Measurements from ENCODE around the gene SPESP1.
"Not testable (repeated sequence)": the region's sequence is repeated elsewhere in the genome, so short reads cannot be mapped to it uniquely, and the experiment has no call there.

Gene SPESP1

GRCh38 chr15:68958597-68958996 lies 28.3 kb downstream of the SPESP1 start:
- no peak for TF ChIP-seq CTCF (IDR thresholded peaks at IDR 0.05; ENCODE audit: insufficient read depth, low read depth, low read length, missing control alignments)
- H3K4me3 ChIP-seq (ENCODE audit: low read length) = no peak overlapping the region
- no peak for DNase-seq (ENCODE audit: low read depth)

DNA sequence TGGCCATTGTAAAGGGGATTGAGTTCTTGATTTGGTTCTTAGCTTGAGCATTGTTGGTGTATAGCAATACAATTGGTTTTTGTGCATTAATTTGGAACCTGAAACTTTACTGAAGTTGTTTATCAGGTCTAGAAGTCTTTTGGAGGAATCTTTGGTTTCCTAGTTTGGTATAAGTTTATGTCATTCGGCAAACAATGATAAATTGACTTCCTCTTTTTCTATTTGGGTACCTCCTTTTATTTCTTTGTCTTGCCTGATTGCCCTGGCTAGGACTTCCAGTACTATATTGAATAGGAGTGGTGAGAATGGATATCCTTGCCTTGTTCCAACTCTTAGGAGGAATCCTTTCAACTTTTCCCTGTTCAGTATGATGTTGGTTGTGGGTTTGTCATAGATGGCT lies 32.1 kb downstream of the SPESP1 start:
- DNase-seq (ENCODE audit: low read depth) = no peak
- TF ChIP-seq CTCF (IDR thresholded peaks at IDR 0.05; ENCODE audit: insufficient read depth, low read depth, low read length, missing control alignments) = no peak
- H3K4me3 ChIP-seq (ENCODE audit: low read length) = no peak overlapping the region

DNA sequence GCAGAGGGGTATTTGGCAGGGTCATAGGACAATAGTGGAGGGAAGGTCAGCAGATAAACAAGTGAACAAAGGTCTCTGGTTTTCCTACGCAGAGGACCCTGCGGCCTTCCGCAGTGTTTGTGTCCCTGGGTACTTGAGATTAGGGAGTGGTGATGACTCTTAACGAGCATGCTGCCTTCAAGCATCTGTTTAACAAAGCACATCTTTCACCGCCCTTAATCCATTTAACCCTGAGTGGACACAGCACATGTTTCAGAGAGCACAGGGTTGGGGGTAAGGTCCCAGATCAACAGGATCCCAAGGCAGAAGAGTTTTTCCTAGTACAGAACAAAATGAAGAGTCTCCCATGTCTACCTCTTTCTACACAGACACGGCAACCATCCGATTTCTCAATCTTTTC lies 33.4 kb downstream of the SPESP1 start:
- H3K4me3 ChIP-seq (ENCODE audit: low read length); DNase-seq (ENCODE audit: low read depth): not testable (repeated sequence)

DNA sequence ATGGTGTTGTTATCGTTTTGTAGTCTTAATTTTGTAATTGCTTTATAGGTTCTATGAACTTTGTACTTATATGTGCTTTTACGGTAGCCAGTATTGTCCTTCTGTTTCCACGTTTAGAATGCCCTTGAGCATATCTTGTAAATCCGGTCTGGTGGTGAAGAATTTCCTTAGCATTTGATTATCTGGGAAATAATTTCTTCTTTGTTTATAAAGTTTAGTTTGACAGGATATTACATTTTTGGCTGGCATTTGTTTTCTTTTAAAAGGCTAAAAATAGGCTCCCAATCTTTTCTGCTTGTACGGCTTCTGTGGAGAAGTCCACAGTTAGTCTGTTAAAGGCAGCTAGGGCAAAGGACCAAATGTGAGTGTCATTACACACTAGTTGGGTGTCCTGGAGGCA lies 36.7 kb downstream of the SPESP1 start:
- TF ChIP-seq CTCF (IDR thresholded peaks at IDR 0.05; ENCODE audit: insufficient read depth, low read depth, low read length, missing control alignments) = no peak
- no peak overlapping the region for H3K4me3 ChIP-seq (ENCODE audit: low read length)
- no peak for DNase-seq (ENCODE audit: low read depth)

- TF ChIP-seq CTCF (IDR thresholded peaks at IDR 0.05; ENCODE audit: insufficient read depth, low read depth, low read length, missing control alignments) = no peak
- no peak for DNase-seq (ENCODE audit: low read depth)
- H3K4me3 ChIP-seq (ENCODE audit: low read length) = no peak overlapping the region
Measured at GRCh38 chr15:68967948-68968347, 37.6 kb downstream of the SPESP1 start.

- no peak overlapping the region for H3K4me3 ChIP-seq (ENCODE audit: low read length)
- DNase-seq (ENCODE audit: low read depth) = no peak
- TF ChIP-seq CTCF (IDR thresholded peaks at IDR 0.05; ENCODE audit: insufficient read depth, low read depth, low read length, missing control alignments) = no peak
Measured at GRCh38 chr15:68969298-68969697, 39.0 kb downstream of the SPESP1 start.

DNA sequence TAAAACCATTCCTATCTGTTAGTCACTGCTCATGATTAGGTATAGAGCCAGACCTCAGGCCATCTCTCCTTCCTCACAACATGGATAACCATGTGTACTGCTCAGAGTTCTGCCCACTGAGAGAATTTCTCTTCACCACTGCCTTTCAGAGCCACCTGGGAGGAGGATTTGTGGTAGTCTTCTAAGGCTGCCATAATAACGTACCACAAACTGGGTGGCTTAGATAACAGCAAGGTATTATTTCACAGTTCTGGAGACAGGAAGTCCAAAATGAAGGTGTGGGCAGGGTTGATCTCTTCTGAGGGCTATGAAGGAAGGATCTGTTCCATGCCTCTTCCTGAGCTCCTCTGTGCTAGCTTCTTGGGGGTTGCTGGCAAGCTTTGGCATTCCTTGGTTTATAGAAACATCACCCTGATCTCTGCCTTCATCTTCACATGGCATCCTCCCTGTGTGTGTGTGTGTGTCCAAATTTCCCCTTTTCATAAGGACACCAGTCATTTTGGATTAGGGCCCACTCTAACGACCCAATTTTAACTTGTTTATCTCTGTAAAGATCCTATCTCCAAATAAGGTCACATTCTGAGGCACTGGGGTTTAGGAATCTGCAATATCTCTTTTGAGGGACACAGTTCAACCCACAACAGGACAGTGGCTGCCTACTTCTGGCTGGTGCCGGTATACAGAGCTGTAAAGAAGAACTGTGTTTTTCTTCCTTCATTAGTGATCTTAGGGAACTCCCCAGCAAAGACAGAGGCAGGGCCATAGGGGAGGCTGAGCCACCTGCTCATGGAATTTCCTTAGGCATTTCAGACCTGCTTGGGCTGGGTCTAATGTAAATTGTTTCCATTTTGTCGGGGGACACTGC lies 42.1 kb downstream of the SPESP1 start:
- TF ChIP-seq CTCF (IDR thresholded peaks at IDR 0.05; ENCODE audit: insufficient read depth, low read depth, low read length, missing control alignments) = no peak
- no peak for DNase-seq (ENCODE audit: low read depth)
- no peak overlapping the region for H3K4me3 ChIP-seq (ENCODE audit: low read length)

GRCh38 chr15:68975651-68976160 lies 45.4 kb downstream of the SPESP1 start:
- DNase-seq (ENCODE audit: low read depth); H3K4me3 ChIP-seq (ENCODE audit: low read length): not testable (repeated sequence)

GRCh38 chr15:68977426-68977825 lies 47.1 kb downstream of the SPESP1 start:
- not testable (repeated sequence) for DNase-seq (ENCODE audit: low read depth); H3K4me3 ChIP-seq (ENCODE audit: low read length)
